H9 (cell line): ENCODE measurements around the gene ERMP1. TPM values are rescaled to one million over a fixed set of nuclear protein-coding genes. Genes with fewer than 3 reads are reported as not detected.

Experiments used
- DNase-seq: peaks from one replicate; pipeline ENCODE4 v3.0.0-alpha.2; 2017
- H2AFZ ChIP-seq: one replicate; pipeline ENCODE4 v1.6.1; 2013; ENCODE audit warnings: mild to moderate bottlenecking, low read length, control low read depth, moderate library complexity
- H2AK5ac ChIP-seq: 2 replicates; pipeline ENCODE4 v1.6.1; 2013; ENCODE audit warnings: low read length, control low read depth, mixed read lengths; ENCODE audit not compliant: insufficient read length
- H2BK120ac ChIP-seq: one replicate; pipeline ENCODE4 v1.6.1; 2013; ENCODE audit warnings: low read depth, mild to moderate bottlenecking, low read length, control low read depth, inconsistent platforms; ENCODE audit not compliant: poor library complexity, severe bottlenecking
- H2BK12ac ChIP-seq: 2 replicates; pipeline ENCODE4 v1.6.1; 2013; ENCODE audit warnings: low read length, control low read depth, mixed read lengths, low read depth; ENCODE audit not compliant: insufficient read length
- H2BK15ac ChIP-seq: 2 replicates; pipeline ENCODE4 v1.6.1; 2013; ENCODE audit warnings: low read depth, low read length, control low read depth
- H2BK20ac ChIP-seq: one replicate; pipeline ENCODE4 v1.6.1; 2013; ENCODE audit warnings: low read depth, mild to moderate bottlenecking, low read length, control low read depth, inconsistent platforms; ENCODE audit not compliant: poor library complexity, severe bottlenecking
- H2BK5ac ChIP-seq: 2 replicates; pipeline ENCODE4 v1.6.1; 2013; ENCODE audit warnings: low read length, control low read depth, mixed read lengths; ENCODE audit not compliant: insufficient read length
- H3K14ac ChIP-seq: 2 replicates; pipeline ENCODE4 v1.6.1; 2013; ENCODE audit warnings: low read length, control low read depth; ENCODE audit not compliant: insufficient read depth
- H3K18ac ChIP-seq: 2 replicates; pipeline ENCODE4 v1.6.1; 2013; ENCODE audit warnings: low read depth, mild to moderate bottlenecking, mixed read lengths, low read length, control low read depth; ENCODE audit not compliant: insufficient read length
- H3K23ac ChIP-seq: 2 replicates; pipeline ENCODE4 v1.6.1; 2013; ENCODE audit warnings: low read length, control low read depth, mixed read lengths, low read depth; ENCODE audit not compliant: insufficient read length
- H3K23me2 ChIP-seq: 2 replicates; pipeline ENCODE4 v1.6.1; 2013; ENCODE audit warnings: low read depth, mild to moderate bottlenecking, mixed read lengths, low read length, control low read depth; ENCODE audit not compliant: insufficient read length, poor library complexity, severe bottlenecking
- H3K27ac ChIP-seq: 2 replicates; pipeline ENCODE4 v1.5.1; 2013; ENCODE audit warnings: low read length, control low read depth, mixed read lengths, low read depth; ENCODE audit not compliant: insufficient read length
- H3K27me3 ChIP-seq: 2 replicates; pipeline ENCODE4 v1.6.1; 2013; ENCODE audit warnings: low read length, control low read depth, inconsistent platforms; ENCODE audit not compliant: insufficient read depth
- H3K4ac ChIP-seq: 2 replicates; pipeline ENCODE4 v1.6.1; 2013; ENCODE audit warnings: low read depth, mild to moderate bottlenecking, control low read depth, inconsistent platforms, low read length, moderate library complexity
- H3K4me1 ChIP-seq: 2 replicates; pipeline ENCODE4 v1.6.1; 2013; ENCODE audit warnings: low read length, control low read depth, inconsistent platforms; ENCODE audit not compliant: insufficient read depth
- H3K4me2 ChIP-seq: 2 replicates; pipeline ENCODE4 v1.6.1; 2013; ENCODE audit warnings: low read length, control low read depth, mixed read lengths; ENCODE audit not compliant: insufficient read length, insufficient read depth
- H3K56ac ChIP-seq: 2 replicates; pipeline ENCODE4 v1.6.1; 2013; ENCODE audit warnings: low read depth, mild to moderate bottlenecking, mixed read lengths, low read length, control low read depth; ENCODE audit not compliant: insufficient read length
- H3K79me1 ChIP-seq: 2 replicates; pipeline ENCODE4 v1.6.1; 2013; ENCODE audit warnings: low read depth, mild to moderate bottlenecking, moderate library complexity, low read length, control low read depth, inconsistent platforms; ENCODE audit not compliant: insufficient read depth, poor library complexity, severe bottlenecking
- H3K79me2 ChIP-seq: 2 replicates; pipeline ENCODE4 v1.6.1; 2013; ENCODE audit warnings: low read length, control low read depth, inconsistent platforms; ENCODE audit not compliant: insufficient read depth
- H3K9ac ChIP-seq: 2 replicates; pipeline ENCODE4 v1.6.1; 2013; ENCODE audit warnings: low read length, control low read depth, mixed read lengths; ENCODE audit not compliant: insufficient read length; ENCODE audit errors: extremely low read depth
- H3K9me3 ChIP-seq: one replicate; pipeline ENCODE4 v1.6.1; 2013; ENCODE audit warnings: low read depth, low read length, inconsistent platforms; ENCODE audit not compliant: control insufficient read depth
- H3T11ph ChIP-seq: one replicate; pipeline ENCODE4 v1.6.1; 2013; ENCODE audit warnings: mild to moderate bottlenecking, low read length, control low read depth, inconsistent platforms
- H4K20me1 ChIP-seq: one replicate; pipeline ENCODE4 v1.6.1; 2013; ENCODE audit not compliant: control insufficient read depth, insufficient read length, insufficient read depth
- H4K5ac ChIP-seq: 2 replicates; pipeline ENCODE4 v1.6.1; 2013; ENCODE audit warnings: low read depth, mild to moderate bottlenecking, mixed read lengths, low read length, control low read depth; ENCODE audit not compliant: insufficient read length
- H4K8ac ChIP-seq: replicated peaks from 2 replicates; pipeline ENCODE4 v1.6.1; 2013; ENCODE audit warnings: low read length, control low read depth, mixed read lengths, low read depth; ENCODE audit not compliant: insufficient read length
- H4K91ac ChIP-seq: 2 replicates; pipeline ENCODE4 v1.6.1; 2013; ENCODE audit warnings: low read depth, mild to moderate bottlenecking, moderate library complexity, mixed read lengths, low read length, control low read depth; ENCODE audit not compliant: insufficient read length
- H3K27ac Mint-ChIP-seq, 3 experiments: 2 replicates in 2 of 3; 3 replicates in 1 of 3; pipeline ENCODE4 v1.8.0; 2020 to 2021; ENCODE audit warnings: mixed read lengths in 3 of 3, mild to moderate bottlenecking in 1 of 3, moderate library complexity in 1 of 3
- H3K27me3 Mint-ChIP-seq: 2 replicates; pipeline ENCODE4 v1.8.0; 2021; ENCODE audit warnings: low read depth, mild to moderate bottlenecking, moderate library complexity, mixed read lengths
- H3K36me3 Mint-ChIP-seq, 3 experiments: 2 replicates in 2 of 3; 3 replicates in 1 of 3; pipeline ENCODE4 v1.8.0; 2020 to 2021; ENCODE audit warnings: low read depth in 3 of 3, mixed read lengths in 3 of 3; ENCODE audit not compliant: insufficient read depth in 1 of 3
- H3K4me1 Mint-ChIP-seq, 2 experiments: 2 replicates each; pipeline ENCODE4 v1.8.0; 2020; ENCODE audit warnings: mixed read lengths in 2 of 2
- H3K4me3 Mint-ChIP-seq, 2 experiments: 2 replicates in 1 of 2; 3 replicates in 1 of 2; pipeline ENCODE4 v1.8.0; 2020 to 2021; ENCODE audit warnings: mild to moderate bottlenecking in 2 of 2, mixed read lengths in 2 of 2, moderate library complexity in 1 of 2
- H3K9me3 Mint-ChIP-seq, 2 experiments: 2 replicates in 1 of 2; 3 replicates in 1 of 2; pipeline ENCODE4 v1.8.0; 2020; ENCODE audit warnings: mild to moderate bottlenecking in 2 of 2, mixed read lengths in 2 of 2, moderate library complexity in 1 of 2
- WGBS: extraction: QIAGEN DNeasy Blood & Tissue Kit; methylation state at CpG from one replicate; pipeline ENCODE4 v1.1.7; 2013; ENCODE audit warnings: missing lambda C conversion rate, low lambda C conversion rate, mixed read lengths; ENCODE audit not compliant: insufficient read length; ENCODE audit errors: extremely low coverage; 5-methylcytosine and 5-hydroxymethylcytosine counted together
- total RNA-seq: library from RNA; stranded (reverse); gene quantifications from 2 replicates; pipeline ENCODE4 v1.2.1, GENCODE V29; 2021
- TF ChIP-seq, protein P1 (sequence below): fragments of 200-600 bp; sonication (generic); conservative IDR thresholded peaks from 3 replicates; pipeline ENCODE4 v1.8.0; 2021; ENCODE audit warnings: antibody characterized with exemption, mild to moderate bottlenecking

The ERMP1 gene
- total RNA-seq, 1 experiment from 2014 or later, result 20.2 TPM

DNA sequence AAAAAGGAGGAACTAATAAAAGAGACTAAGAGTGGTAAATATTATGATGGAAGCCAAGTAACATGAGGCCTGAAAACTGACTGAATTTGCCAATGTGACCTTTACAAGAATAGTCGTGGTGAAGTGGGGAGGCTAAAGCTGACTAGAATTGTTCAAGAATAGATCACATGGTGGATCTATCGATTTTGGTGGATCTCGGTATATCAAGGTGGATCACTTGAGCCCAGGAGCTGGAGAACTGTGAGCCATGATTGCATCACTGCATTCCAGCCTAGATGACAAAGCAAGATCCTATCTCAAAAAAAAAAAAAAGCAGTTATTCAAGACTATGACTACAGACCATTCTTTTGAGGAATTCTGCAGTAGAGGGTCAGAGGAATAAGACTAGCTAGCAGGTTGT lies 15.1 kb downstream of the ERMP1 start:
- Histone ChIP-seq H2BK15ac (no peak overlapping the region), H2BK120ac (no peak overlapping the region), H3K79me1 (no peaks in the 10 kb centered on the region), H3K27ac (no peak overlapping the region), H2BK20ac (no peak overlapping the region), H4K20me1 (no peaks in the 10 kb centered on the region), H2AK5ac (no peak overlapping the region), H3K9me3 (no peaks in the 10 kb centered on the region), H2AFZ (no peak overlapping the region), H3K23me2 (no peaks in the 10 kb centered on the region), H4K91ac (no peak overlapping the region), H2BK12ac (no peak overlapping the region), H3K9ac (no peak overlapping the region), H3K23ac (no peak overlapping the region), H3K14ac (no peak overlapping the region), H2BK5ac (no peak overlapping the region), H3K4ac (no peak overlapping the region), H3K4me2 (no peak overlapping the region), H3K27me3 (no peaks in the 10 kb centered on the region), H3K79me2 (no peaks in the 10 kb centered on the region), H3K18ac (no peak overlapping the region), H3K56ac (no peak overlapping the region), H4K5ac (no peak overlapping the region), H4K8ac (no peak overlapping the region), H3T11ph (no peak overlapping the region), H3K4me1 (no peaks in the 10 kb centered on the region)
- Mint-ChIP-seq H3K9me3 (no peaks in the 10 kb centered on the region), H3K27me3 (no peaks in the 10 kb centered on the region), H3K27ac (peak overlapping the region in 1 of 3 experiments; percentile 37; a peak in 3 of 7 replicates), H3K4me3 (no peak overlapping the region), H3K36me3 (peaks cover 4 to 17% (median 15%) of the 10 kb centered on the region in 3 experiments; a peak in 5 of 7 replicates), H3K4me1 (no peaks in the 10 kb centered on the region)
- TF ChIP-seq, protein P1, sequence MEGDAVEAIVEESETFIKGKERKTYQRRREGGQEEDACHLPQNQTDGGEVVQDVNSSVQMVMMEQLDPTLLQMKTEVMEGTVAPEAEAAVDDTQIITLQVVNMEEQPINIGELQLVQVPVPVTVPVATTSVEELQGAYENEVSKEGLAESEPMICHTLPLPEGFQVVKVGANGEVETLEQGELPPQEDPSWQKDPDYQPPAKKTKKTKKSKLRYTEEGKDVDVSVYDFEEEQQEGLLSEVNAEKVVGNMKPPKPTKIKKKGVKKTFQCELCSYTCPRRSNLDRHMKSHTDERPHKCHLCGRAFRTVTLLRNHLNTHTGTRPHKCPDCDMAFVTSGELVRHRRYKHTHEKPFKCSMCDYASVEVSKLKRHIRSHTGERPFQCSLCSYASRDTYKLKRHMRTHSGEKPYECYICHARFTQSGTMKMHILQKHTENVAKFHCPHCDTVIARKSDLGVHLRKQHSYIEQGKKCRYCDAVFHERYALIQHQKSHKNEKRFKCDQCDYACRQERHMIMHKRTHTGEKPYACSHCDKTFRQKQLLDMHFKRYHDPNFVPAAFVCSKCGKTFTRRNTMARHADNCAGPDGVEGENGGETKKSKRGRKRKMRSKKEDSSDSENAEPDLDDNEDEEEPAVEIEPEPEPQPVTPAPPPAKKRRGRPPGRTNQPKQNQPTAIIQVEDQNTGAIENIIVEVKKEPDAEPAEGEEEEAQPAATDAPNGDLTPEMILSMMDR, result no peak
- WGBS, result no CpG with 5 or more reads among the region's 3 CpGs
- DNase-seq, result no peak
